B cell (primary cell): ENCODE results near the gene CD8A. TPM values are rescaled to one million over a fixed set of nuclear protein-coding genes. Genes with fewer than 3 reads are reported as not detected.
"Not testable (repeated sequence)": the region's sequence is repeated elsewhere in the genome, so short reads cannot be mapped to it uniquely, and the experiment has no call there.

ENCODE experiments used
- ATAC-seq: fragments of 200-7000 bp; cut with Tn5 transposase; one replicate; pipeline ENCODE4 v1.10.0; 2021; ENCODE audit warnings: low read depth, mild to moderate bottlenecking, moderate number of reproducible peaks, moderate library complexity
- CTCF ChIA-PET: fragments of 350-600 bp; sonication (Branson Sonifier 250); formaldehyde crosslinking; loops from one replicate; lab custom pipeline; 2021; ENCODE audit warnings: antibody characterized with exemption, inconsistent platforms; lab: Charles Lee
- POLR2A ChIA-PET: fragments of 350-600 bp; sonication (Branson Sonifier 250); formaldehyde crosslinking; loops from one replicate; lab custom pipeline; 2021; ENCODE audit warnings: antibody characterized with exemption; lab: Charles Lee
- DNase-seq: peaks from one replicate; pipeline ENCODE4 v3.0.0; 2013
- H2AFZ ChIP-seq: 2 replicates; pipeline ENCODE4 v1.6.1; 2012; ENCODE audit warnings: mild to moderate bottlenecking, low read depth, low read length; ENCODE audit not compliant: insufficient read depth, poor library complexity, severe bottlenecking
- H3K27ac ChIP-seq, 2 donors: 1 replicate in 1 of 2; 2 replicates in 1 of 2; pipeline ENCODE4 v1.5.1; 2012 to 2013; ENCODE audit warnings: low read length in 2 of 2, mild to moderate bottlenecking in 2 of 2, moderate library complexity in 1 of 2
- H3K27me3 ChIP-seq, 4 experiments: fragments of 200-600 bp in 1 of 4; sonication (generic) in 1 of 4; replicated peaks in 1 of 4; 1 replicate in 2 of 4; 2 replicates in 2 of 4; pipeline versions ENCODE4 v1.6.1 to v1.7.0; 2013 to 2016; ENCODE audit warnings: low read length in 3 of 4, mild to moderate bottlenecking in 2 of 4, mixed read lengths in 1 of 4, moderate library complexity in 1 of 4; ENCODE audit not compliant: insufficient read depth in 4 of 4, control insufficient read depth in 3 of 4; ENCODE audit errors: control extremely low read depth in 1 of 4
- H3K36me3 ChIP-seq, 2 experiments: replicated peaks in 1 of 2; 1 replicate in 1 of 2; 2 replicates in 1 of 2; pipeline versions ENCODE4 v1.6.1 to v1.7.1; 2013; ENCODE audit warnings: low read length in 1 of 2; ENCODE audit not compliant: insufficient read depth in 2 of 2, control insufficient read depth in 1 of 2; ENCODE audit errors: control extremely low read depth in 1 of 2, extremely low read depth in 1 of 2
- H3K4me1 ChIP-seq, 2 donors: fragments of 200-600 bp in 1 of 2; sonication (generic) in 1 of 2; 1 replicate in 1 of 2; 2 replicates in 1 of 2; pipeline versions ENCODE4 v1.5.1 to v1.6.1; 2013 to 2017; ENCODE audit warnings: low read length in 2 of 2; ENCODE audit not compliant: control insufficient read depth in 2 of 2, insufficient read depth in 2 of 2
- H3K4me2 ChIP-seq: replicated peaks from 2 replicates; pipeline ENCODE3; 2012; ENCODE audit warnings: mild to moderate bottlenecking, low read depth, low read length; ENCODE audit not compliant: poor library complexity, severe bottlenecking
- H3K4me3 ChIP-seq, 5 experiments: fragments of 200-600 bp in 1 of 5; sonication (generic) in 1 of 5; 1 replicate in 3 of 5; 2 replicates in 2 of 5; pipeline versions ENCODE4 v1.5.1 to v1.7.0; 2011 to 2016; ENCODE audit warnings: low read length in 4 of 5, mild to moderate bottlenecking in 4 of 5, low read depth in 2 of 5, control low read depth in 1 of 5, moderate library complexity in 1 of 5; ENCODE audit not compliant: insufficient read depth in 1 of 5; ENCODE audit errors: control extremely low read depth in 1 of 5, extremely low read depth in 1 of 5
- H3K79me2 ChIP-seq: fragments of 200-600 bp; sonication (generic); one replicate; pipeline ENCODE4 v1.6.0; 2016; ENCODE audit warnings: low read length; ENCODE audit not compliant: control insufficient read depth, insufficient read depth
- H3K9ac ChIP-seq: fragments of 200-600 bp; sonication (generic); 2 replicates; pipeline ENCODE4 v1.6.1; 2017; ENCODE audit warnings: mild to moderate bottlenecking, low read length, moderate library complexity
- H3K9me3 ChIP-seq, 3 donors: one replicate each; pipeline versions ENCODE4 v1.6.1 to v1.7.1; 2013; ENCODE audit warnings: low read length in 2 of 3; ENCODE audit not compliant: control insufficient read depth in 2 of 3, insufficient read depth in 1 of 3; ENCODE audit errors: control extremely low read depth in 1 of 3
- H4K20me1 ChIP-seq: 2 replicates; pipeline ENCODE4 v1.6.0; 2012; ENCODE audit warnings: mild to moderate bottlenecking, low read length; ENCODE audit not compliant: insufficient read depth, control insufficient read depth, poor library complexity, severe bottlenecking
- H3K27ac Mint-ChIP-seq: one replicate; pipeline ENCODE4 v1.8.0; 2021; ENCODE audit warnings: mixed read lengths
- H3K27me3 Mint-ChIP-seq: one replicate; pipeline ENCODE4 v1.8.0; 2021; ENCODE audit warnings: mixed read lengths
- H3K4me1 Mint-ChIP-seq: one replicate; pipeline ENCODE4 v1.8.0; 2021; ENCODE audit warnings: mixed read lengths
- H3K4me3 Mint-ChIP-seq: one replicate; pipeline ENCODE4 v1.8.0; 2021; ENCODE audit warnings: mixed read lengths
- H3K9me3 Mint-ChIP-seq: one replicate; pipeline ENCODE4 v1.8.0; 2022; ENCODE audit warnings: mixed read lengths; ENCODE audit not compliant: insufficient read depth
- WGBS: methylation state at CpG from one replicate; pipeline ENCODE4 v1.1.5; 2013; ENCODE audit warnings: missing lambda C conversion rate; ENCODE audit not compliant: insufficient coverage; 5-methylcytosine and 5-hydroxymethylcytosine counted together
- intact Hi-C: fragments of 100-400 bp; cut with micrococcal nuclease; formaldehyde crosslinking; loops from one replicate; pipeline ENCODE4 v1.10.0; 2022
- polyA plus RNA-seq: library from polyadenylated mRNA; depleted of rRNA; stranded (reverse); fragments of >200 nt; gene quantifications from 2 replicates; pipeline ENCODE4 v1.2.3, GENCODE V29; 2012
- total RNA-seq, 2 donors: library from RNA; stranded (reverse); fragments of 120-200 nt in 1 of 2; gene quantifications; 1 replicate in 1 of 2; 2 replicates in 1 of 2; pipeline versions ENCODE4 v1.2.3 to v1.2.4, GENCODE V29; 2013 to 2022

CD8A gene
- total and polyA plus RNA-seq, 2 donors (not counting 1 experiment from before 2014, with no cell fraction given) = 0.49 to 0.76 TPM

- H3K27ac Mint-ChIP-seq, H3K27ac ChIP-seq, H3K27me3 Mint-ChIP-seq, H3K4me1 Mint-ChIP-seq, H3K9ac ChIP-seq, H3K4me3 ChIP-seq, H3K9me3 Mint-ChIP-seq, H3K9me3 ChIP-seq, CTCF ChIA-PET, ATAC-seq, H3K4me3 Mint-ChIP-seq, H3K27me3 ChIP-seq, H3K79me2 ChIP-seq, H2AFZ ChIP-seq, H3K4me1 ChIP-seq, H3K36me3 ChIP-seq, intact Hi-C loops, POLR2A ChIA-PET, H4K20me1 ChIP-seq, DNase-seq, H3K4me2 ChIP-seq: not testable (repeated sequence)
- WGBS = 0% methylated on average over 1 of the region's 7 CpGs
Measured at GRCh38 chr2:86837714-86838113, 47.0 kb upstream of the CD8A start.

GRCh38 chr2:86836915-86837695 lies 46.4 kb upstream of the CD8A start:
- H3K9me3 ChIP-seq, DNase-seq, H3K36me3 ChIP-seq, H4K20me1 ChIP-seq, H3K4me3 Mint-ChIP-seq, H3K4me1 Mint-ChIP-seq, H2AFZ ChIP-seq, CTCF ChIA-PET, H3K4me2 ChIP-seq, H3K9ac ChIP-seq, H3K27me3 ChIP-seq, H3K27ac ChIP-seq, intact Hi-C loops, H3K9me3 Mint-ChIP-seq, H3K4me3 ChIP-seq, H3K4me1 ChIP-seq, H3K27me3 Mint-ChIP-seq, H3K27ac Mint-ChIP-seq, H3K79me2 ChIP-seq, ATAC-seq, POLR2A ChIA-PET: not testable (repeated sequence)
- 18% methylated on average over 5 of the region's 19 CpGs for WGBS

GRCh38 chr2:86835548-86835889 lies 44.8 kb upstream of the CD8A start:
- 80% methylated on average over 1 of the region's 4 CpGs for WGBS
- H3K4me3 ChIP-seq, H3K27me3 ChIP-seq, CTCF ChIA-PET, H2AFZ ChIP-seq, H3K27ac Mint-ChIP-seq, H3K9me3 ChIP-seq, H3K9ac ChIP-seq, H3K9me3 Mint-ChIP-seq, intact Hi-C loops, H3K27me3 Mint-ChIP-seq, ATAC-seq, DNase-seq, H3K36me3 ChIP-seq, POLR2A ChIA-PET, H3K4me3 Mint-ChIP-seq, H3K4me1 Mint-ChIP-seq, H3K4me1 ChIP-seq, H3K4me2 ChIP-seq, H4K20me1 ChIP-seq, H3K27ac ChIP-seq, H3K79me2 ChIP-seq: not testable (repeated sequence)
